Ascending aorta (tissue), 2 donors: ENCODE measurements around the gene ZMYND8. TPM values are rescaled to one million over a fixed set of nuclear protein-coding genes. Genes with fewer than 3 reads are reported as not detected.
"Not testable (repeated sequence)": the region's sequence is repeated elsewhere in the genome, so short reads cannot be mapped to it uniquely, and the experiment has no call there.

Experiments used
- DNase-seq, 2 donors: peaks; one replicate each; pipeline ENCODE4 v3.0.0-alpha.2; 2019; ENCODE audit warnings: low spot score in 2 of 2
- H3K27ac ChIP-seq, 2 donors: fragments of 200-600 bp; sonication (generic); one replicate each; pipeline ENCODE4 v1.5.1; 2016 to 2017; ENCODE audit warnings: mild to moderate bottlenecking in 1 of 2
- H3K27me3 ChIP-seq: fragments of 200-600 bp; sonication (generic); one replicate; pipeline ENCODE4 v1.5.1; 2017
- H3K36me3 ChIP-seq, 2 donors: fragments of 200-600 bp; sonication (generic); one replicate each; pipeline ENCODE4 v1.5.1; 2016
- H3K4me1 ChIP-seq, 2 donors: fragments of 200-600 bp; sonication (generic); one replicate each; pipeline ENCODE4 v1.5.1; 2016 to 2017; ENCODE audit warnings: mild to moderate bottlenecking in 1 of 2
- H3K4me3 ChIP-seq, 2 donors: fragments of 200-600 bp; sonication (generic); one replicate each; pipeline ENCODE4 v1.5.1; 2016 to 2017; ENCODE audit warnings: mild to moderate bottlenecking in 1 of 2
- H3K9me3 ChIP-seq, 2 donors: fragments of 200-600 bp; sonication (generic); one replicate each; pipeline ENCODE4 v1.5.1; 2016
- intact Hi-C: fragments of 100-400 bp; cut with DNase I; formaldehyde crosslinking; loops from one replicate; pipeline ENCODE4 v1.15.1; 2023
- total RNA-seq: library from RNA; depleted of rRNA; stranded (reverse); fragments of >200 nt; gene quantifications from one replicate; pipeline ENCODE4 v1.1.0, GENCODE V29; 2016
- TF ChIP-seq, protein P1 (sequence below), 3 experiments: fragments of 200-600 bp in 2 of 3; fragments of 450-650 bp in 1 of 3; sonication (generic) in 2 of 3; IDR thresholded peaks; one replicate each; pipeline ENCODE4 v1.5.1; 2016 to 2019; ENCODE audit warnings: antibody characterized with exemption in 3 of 3, mild to moderate bottlenecking in 1 of 3, moderate library complexity in 1 of 3

The ZMYND8 gene
- total RNA-seq, 1 donor from 2014 or later = 23.2 TPM

DNA sequence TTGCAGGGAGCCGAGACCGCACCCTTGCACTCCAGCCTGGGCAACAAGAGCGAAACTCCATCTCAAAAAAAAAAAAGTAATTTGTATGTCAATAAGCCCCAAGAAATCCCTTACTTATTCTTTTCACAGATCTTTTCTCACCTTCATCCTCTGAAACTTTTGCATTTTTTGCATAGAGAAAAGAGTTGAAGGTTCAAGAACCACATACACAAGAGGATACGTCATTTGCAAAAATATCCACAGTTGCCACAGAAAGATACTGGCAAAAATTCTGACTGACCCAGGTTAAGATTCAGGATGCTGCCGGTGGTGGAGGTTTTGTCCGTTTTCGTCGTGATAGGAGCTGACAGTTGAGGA, 94.5 kb downstream of the ZMYND8 start:
- no peaks in the 10 kb centered on the region for H3K27me3 ChIP-seq
- H3K9me3 ChIP-seq = no peaks in the 10 kb centered on the region
- no peak for DNase-seq
- H3K4me1 ChIP-seq = peaks cover 0 to 28% of the 10 kb centered on the region in 2 donors
- H3K4me3 ChIP-seq = no peak overlapping the region
- H3K27ac ChIP-seq = no peak overlapping the region
- TF ChIP-seq, protein P1, sequence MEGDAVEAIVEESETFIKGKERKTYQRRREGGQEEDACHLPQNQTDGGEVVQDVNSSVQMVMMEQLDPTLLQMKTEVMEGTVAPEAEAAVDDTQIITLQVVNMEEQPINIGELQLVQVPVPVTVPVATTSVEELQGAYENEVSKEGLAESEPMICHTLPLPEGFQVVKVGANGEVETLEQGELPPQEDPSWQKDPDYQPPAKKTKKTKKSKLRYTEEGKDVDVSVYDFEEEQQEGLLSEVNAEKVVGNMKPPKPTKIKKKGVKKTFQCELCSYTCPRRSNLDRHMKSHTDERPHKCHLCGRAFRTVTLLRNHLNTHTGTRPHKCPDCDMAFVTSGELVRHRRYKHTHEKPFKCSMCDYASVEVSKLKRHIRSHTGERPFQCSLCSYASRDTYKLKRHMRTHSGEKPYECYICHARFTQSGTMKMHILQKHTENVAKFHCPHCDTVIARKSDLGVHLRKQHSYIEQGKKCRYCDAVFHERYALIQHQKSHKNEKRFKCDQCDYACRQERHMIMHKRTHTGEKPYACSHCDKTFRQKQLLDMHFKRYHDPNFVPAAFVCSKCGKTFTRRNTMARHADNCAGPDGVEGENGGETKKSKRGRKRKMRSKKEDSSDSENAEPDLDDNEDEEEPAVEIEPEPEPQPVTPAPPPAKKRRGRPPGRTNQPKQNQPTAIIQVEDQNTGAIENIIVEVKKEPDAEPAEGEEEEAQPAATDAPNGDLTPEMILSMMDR (IDR thresholded peaks at IDR 0.05) = no peak
- intact Hi-C loops = no loop called here
- peaks cover 0 to 23% of the 10 kb centered on the region in 2 donors for H3K36me3 ChIP-seq

DNA sequence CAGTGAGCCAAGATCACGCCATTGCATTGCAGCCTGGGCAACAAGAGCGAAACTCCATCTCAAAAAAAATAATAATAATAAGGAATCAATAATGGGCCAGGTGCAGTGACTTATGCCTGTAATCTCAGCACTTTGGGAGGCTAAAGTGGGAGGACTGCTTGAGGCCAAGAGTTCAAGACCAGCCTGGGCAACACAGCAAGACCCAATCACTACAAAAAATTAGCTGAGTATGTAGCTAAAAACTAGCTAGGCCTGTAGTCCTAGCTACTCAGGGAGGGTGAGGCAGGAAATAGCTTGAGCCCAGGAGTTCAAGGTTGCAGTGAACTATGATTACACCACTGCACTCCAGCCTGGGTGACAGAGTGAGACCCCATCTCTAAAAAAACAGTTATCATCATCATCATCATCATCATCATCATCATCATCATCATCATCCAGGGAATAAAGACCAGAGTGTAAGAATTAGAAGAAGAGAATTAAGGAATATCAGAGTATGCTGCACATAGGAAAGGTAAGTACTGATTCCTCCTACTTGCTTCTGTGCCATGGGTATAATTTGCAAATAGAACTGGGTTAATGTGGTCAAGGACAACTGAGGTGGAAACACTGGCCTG, 95.2 kb downstream of the ZMYND8 start:
- H3K27ac ChIP-seq, DNase-seq, intact Hi-C loops, H3K27me3 ChIP-seq, H3K4me3 ChIP-seq, H3K9me3 ChIP-seq: not testable (repeated sequence)
- peaks cover 0 to 23% of the 10 kb centered on the region in 2 donors for H3K36me3 ChIP-seq
- H3K4me1 ChIP-seq = peaks cover 0 to 32% of the 10 kb centered on the region in 2 donors

DNA sequence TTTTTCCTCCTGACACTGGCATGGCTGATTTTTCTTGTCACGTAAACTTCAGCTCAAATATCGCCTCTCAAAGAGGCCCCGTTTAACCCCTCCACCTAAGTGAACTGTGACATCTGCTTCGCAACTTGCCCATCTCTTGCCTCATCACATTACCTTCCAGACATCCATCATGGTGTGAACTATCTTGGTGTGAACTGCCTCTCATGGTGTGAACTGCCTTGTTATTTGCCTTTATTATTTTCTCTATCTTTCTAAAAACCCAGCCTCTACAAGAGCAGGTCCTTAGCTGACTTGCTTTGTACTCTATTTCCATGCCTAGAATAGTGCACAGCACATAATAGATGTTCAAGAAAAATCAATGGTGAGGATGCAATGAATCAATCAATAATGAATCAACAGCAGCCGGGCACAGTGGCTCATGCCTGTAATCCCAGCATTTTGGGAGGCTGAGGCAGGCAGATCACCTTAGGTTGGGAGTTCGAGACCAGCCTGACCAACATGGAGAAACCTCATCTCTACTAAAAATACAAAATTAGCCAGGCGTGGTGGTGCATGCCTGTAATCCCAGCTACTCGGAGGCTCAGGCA, 95.9 kb downstream of the ZMYND8 start:
- intact Hi-C loops, H3K27me3 ChIP-seq, H3K9me3 ChIP-seq, H3K27ac ChIP-seq, H3K4me3 ChIP-seq, DNase-seq: not testable (repeated sequence)
- H3K36me3 ChIP-seq = peaks cover 0 to 23% of the 10 kb centered on the region in 2 donors
- peaks cover 0 to 32% of the 10 kb centered on the region in 2 donors for H3K4me1 ChIP-seq

DNA sequence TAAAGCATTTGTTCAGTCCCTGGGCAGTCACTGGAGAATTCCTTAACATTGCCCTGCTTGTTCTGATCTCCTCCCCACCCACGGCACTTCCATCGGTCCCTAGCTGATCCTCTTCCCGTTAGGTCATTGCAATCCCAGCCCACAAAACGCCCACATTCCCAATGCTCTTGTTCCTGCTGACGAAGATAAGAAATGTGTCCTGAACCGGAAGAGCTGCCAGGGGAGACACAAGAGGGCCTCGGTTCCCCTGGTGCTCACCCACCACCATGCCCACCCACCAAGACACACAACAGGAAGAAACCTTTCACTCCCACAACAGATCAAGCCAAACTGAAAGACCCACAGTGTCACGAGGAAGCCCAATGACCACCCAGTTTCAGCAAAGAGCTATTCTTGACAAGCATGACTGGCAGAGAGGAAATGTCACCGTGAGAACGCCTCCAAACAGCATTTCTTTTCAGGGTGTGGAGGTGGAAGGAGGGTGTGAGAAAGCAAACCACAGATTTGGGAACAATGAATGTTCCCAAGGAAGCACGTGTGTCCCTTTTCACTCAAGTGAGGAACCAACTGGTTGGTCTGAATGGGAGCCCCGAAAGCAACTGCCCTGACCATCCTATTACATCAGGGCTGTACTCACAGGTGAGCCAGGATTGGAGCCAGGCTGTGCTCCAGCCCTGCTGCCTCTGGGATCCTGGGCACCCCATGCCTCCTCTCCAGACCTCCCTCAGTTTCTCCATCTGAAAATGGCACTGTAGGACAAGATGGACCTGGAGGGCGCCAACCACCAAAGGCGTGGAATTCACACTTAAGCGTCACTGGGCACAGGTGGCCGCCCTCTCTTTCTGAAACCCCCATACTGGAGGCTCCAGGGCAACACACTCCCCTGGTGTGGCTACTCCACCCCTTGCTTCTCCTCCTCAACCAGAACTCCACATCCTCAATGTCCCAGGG, 97.5 kb downstream of the ZMYND8 start:
- no peaks in the 10 kb centered on the region for H3K9me3 ChIP-seq
- peaks cover 0 to 34% of the 10 kb centered on the region in 2 donors for H3K4me1 ChIP-seq
- H3K4me3 ChIP-seq = no peak overlapping the region
- intact Hi-C loops = no loop called here
- TF ChIP-seq, protein P1 (IDR thresholded peaks at IDR 0.05) = no peak
- H3K27me3 ChIP-seq = no peaks in the 10 kb centered on the region
- peaks cover 0 to 23% of the 10 kb centered on the region in 2 donors for H3K36me3 ChIP-seq
- H3K27ac ChIP-seq = peak overlapping the region; percentile 70 to 76
- DNase-seq = peak in 1 of 2 donors; percentile 81

DNA sequence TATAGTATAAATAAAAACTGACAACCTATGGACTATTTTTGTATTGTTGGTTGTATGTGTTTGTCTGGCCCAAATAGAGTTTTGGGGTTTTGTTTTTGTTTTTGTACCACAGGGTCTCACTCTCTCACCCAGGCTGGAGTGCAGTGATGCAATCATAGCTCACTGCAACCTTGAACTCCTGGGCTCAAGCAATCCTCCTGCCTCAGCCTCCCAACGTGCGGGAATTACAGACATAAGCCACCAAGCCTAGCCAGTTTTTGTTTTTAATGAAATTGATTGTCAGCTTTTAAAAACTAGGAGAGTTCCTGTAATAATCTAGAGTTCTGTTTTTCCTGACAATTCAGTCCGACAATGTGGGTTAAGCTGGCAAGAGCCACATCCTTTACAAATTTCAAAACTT, 98.7 kb downstream of the ZMYND8 start:
- H3K36me3 ChIP-seq = peaks cover 0 to 23% of the 10 kb centered on the region in 2 donors

DNA sequence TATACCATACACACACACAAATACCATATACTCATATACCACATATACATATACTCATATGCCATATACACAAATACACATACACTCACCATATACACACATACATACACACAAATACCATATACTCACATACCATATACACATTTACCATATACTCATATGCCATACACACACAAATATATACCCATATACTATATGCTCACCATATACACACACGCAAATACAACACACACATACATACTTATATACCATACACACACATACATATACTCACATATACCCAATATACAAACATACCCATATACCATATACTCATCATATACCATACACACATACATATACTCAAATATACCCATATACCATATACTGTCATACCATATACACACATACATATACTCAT, 99.2 kb downstream of the ZMYND8 start:
- TF ChIP-seq, protein P1 (IDR thresholded peaks at IDR 0.05) = no peak
- Histone ChIP-seq H3K27me3 (no peaks in the 10 kb centered on the region), H3K4me1 (peaks cover 0 to 21% of the 10 kb centered on the region in 2 donors), H3K9me3 (no peaks in the 10 kb centered on the region), H3K4me3 (no peak overlapping the region), H3K27ac (peak overlapping the region; percentile 70 to 76), H3K36me3 (peaks cover 0 to 23% of the 10 kb centered on the region in 2 donors)
- intact Hi-C loops = no loop called here
- DNase-seq = no peak

More for the DNA sequence above, 98.7 kb downstream of the ZMYND8 start:
- Histone ChIP-seq H3K4me1 (peaks cover 0 to 22% of the 10 kb centered on the region in 2 donors), H3K27ac (peak overlapping the region; percentile 70 to 76), H3K9me3 (no peaks in the 10 kb centered on the region), H3K27me3 (no peaks in the 10 kb centered on the region), H3K4me3 (no peak overlapping the region)
- intact Hi-C loops = no loop called here
- TF ChIP-seq, protein P1 (IDR thresholded peaks at IDR 0.05) = no peak
- DNase-seq = no peak
